GM12878 (cell line): ENCODE measurements around the gene METTL1. TPM values are rescaled to one million over a fixed set of nuclear protein-coding genes. Genes with fewer than 3 reads are reported as not detected.
A peak's percentile ranks its signal among the peaks of the same experiment; 100 is the strongest.

Experiments used
- ATAC-seq: fragments of 200-7000 bp; cut with Tn5 transposase; 3 replicates; pipeline ENCODE4 v1.9.1; 2020; ENCODE audit warnings: mild to moderate bottlenecking, moderate library complexity
- BruUV-seq: library from RNA; stranded (reverse); fragments of 400-500 nt; replicated peaks from 2 replicates; lab custom pipeline; 2021; lab: Mats Ljungman, UMichigan
- CTCF ChIA-PET: fragments of 300-600 bp; sonication (Branson Sonifier 250); formaldehyde crosslinking; extraction: SDS; loops from one replicate; lab custom pipeline; 2021; ENCODE audit warnings: inconsistent platforms; lab: Yijun Ruan, JAX
- POLR2A ChIA-PET: fragments of 350-600 bp; formaldehyde crosslinking; extraction: SDS; loops from one replicate; lab custom pipeline; 2021; ENCODE audit warnings: inconsistent platforms; lab: Charles Lee
- RAD21 ChIA-PET: fragments of 300-600 bp; sonication (Branson Sonifier 250); formaldehyde crosslinking; loops from one replicate; lab custom pipeline; 2023; ENCODE audit warnings: antibody characterized with exemption; ENCODE audit not compliant: unreplicated experiment; lab: Charles Lee
- SMC1A ChIA-PET: fragments of 300-600 bp; sonication (Branson Sonifier 250); formaldehyde crosslinking; loops from one replicate; lab custom pipeline; 2023; ENCODE audit not compliant: unreplicated experiment, uncharacterized antibody; lab: Charles Lee
- DNase-seq: peaks from one replicate; pipeline ENCODE4 v3.0.0-alpha.2; 2011; ENCODE audit warnings: low read depth, low spot score
- FAIRE-seq: peaks from 3 replicates; lab custom pipeline; 2011; peaks lifted over from hg19 to GRCh38; lab: Jason Lieb, UNC
- H2AFZ ChIP-seq: 2 replicates; pipeline ENCODE4 v1.6.0; 2011; ENCODE audit warnings: low read depth, low read length, control low read depth; ENCODE audit not compliant: control insufficient read depth
- H3K27ac ChIP-seq: 2 replicates; pipeline ENCODE4 v1.5.1; 2011; ENCODE audit warnings: control low read depth; ENCODE audit not compliant: control insufficient read depth, insufficient read depth
- H3K27me3 ChIP-seq, 2 experiments: replicated peaks in 1 of 2; 2 replicates each; pipeline versions ENCODE4 v1.6.0 to v1.6.1; 2011; ENCODE audit warnings: low read length in 1 of 2; ENCODE audit not compliant: control insufficient read depth in 2 of 2, insufficient read depth in 2 of 2
- H3K36me3 ChIP-seq, 2 experiments: 2 replicates each; pipeline ENCODE4 v1.5.1; 2011; ENCODE audit warnings: low read length in 1 of 2; ENCODE audit not compliant: control insufficient read depth in 2 of 2, insufficient read depth in 2 of 2
- H3K4me1 ChIP-seq: 2 replicates; pipeline ENCODE4 v1.6.1; 2011; ENCODE audit warnings: mild to moderate bottlenecking, low read length, moderate library complexity, mixed read lengths; ENCODE audit not compliant: control insufficient read depth, insufficient read depth
- H3K4me2 ChIP-seq: 2 replicates; pipeline ENCODE4 v1.6.0; 2011; ENCODE audit warnings: control low read depth; ENCODE audit not compliant: control insufficient read depth, insufficient read depth
- H3K4me3 ChIP-seq: fragments of 200-600 bp; sonication (generic); 2 replicates; pipeline ENCODE4 v1.5.1; 2016
- H3K79me2 ChIP-seq: 2 replicates; pipeline ENCODE4 v1.6.0; 2011; ENCODE audit warnings: low read length; ENCODE audit not compliant: control insufficient read depth, insufficient read depth
- H3K9ac ChIP-seq: 2 replicates; pipeline ENCODE4 v1.8.0; 2011; ENCODE audit warnings: low read length, control low read depth, mixed read lengths; ENCODE audit not compliant: control insufficient read depth, insufficient read depth
- H3K9me3 ChIP-seq: replicated peaks from 3 replicates; pipeline ENCODE4 v1.5.1; 2011; ENCODE audit warnings: mild to moderate bottlenecking, low read length; ENCODE audit not compliant: control insufficient read depth, insufficient read depth
- H4K20me1 ChIP-seq: 2 replicates; pipeline ENCODE4 v1.6.0; 2011; ENCODE audit not compliant: control insufficient read depth, insufficient read depth
- GABPA ChIP-seq: IDR thresholded peaks from 2 replicates; pipeline ENCODE4 v1.6.1; 2014; ENCODE audit warnings: antibody characterized with exemption, low read depth, mild to moderate bottlenecking, inconsistent platforms
- SMAD5 ChIP-seq: IDR thresholded peaks from 2 replicates; pipeline ENCODE4 v1.6.1; 2016; ENCODE audit warnings: antibody characterized with exemption, low read depth
- ZBED1 ChIP-seq: IDR thresholded peaks from 2 replicates; pipeline ENCODE4 v1.6.1; 2016; ENCODE audit warnings: borderline replicate concordance
- WGBS: methylation state at CpG from one replicate; pipeline ENCODE4 v1.1.6; 2016; ENCODE audit warnings: low lambda C conversion rate; ENCODE audit not compliant: insufficient replicate concordance, insufficient coverage; ENCODE audit errors: missing lambda C conversion rate; 5-methylcytosine and 5-hydroxymethylcytosine counted together
- in situ Hi-C: fragments of 300-500 bp; cut with MboI; formaldehyde crosslinking; loops from 9 replicates; pipeline ENCODE4 v1.14.3; 2018; ENCODE audit warnings: mixed read lengths
- intact Hi-C: fragments of 100-400 bp; cut with micrococcal nuclease; formaldehyde crosslinking; loops from one replicate; pipeline ENCODE4 v1.14.2; 2022; ENCODE audit not compliant: unreplicated experiment
- polyA plus RNA-seq, 11 experiments: library from polyadenylated mRNA; depleted of rRNA in 4 of 11; unstranded in 6 of 11; stranded (reverse) in 5 of 11; fragments of >200 nt; fragmentation: Nextera tagmentation in 4 of 11; fragmentation: Illumina TruSeq in 1 of 11; extraction: Ambion mirVana in 4 of 11; extraction: Trizol in 1 of 11; gene quantifications; 1 replicate in 1 of 11; 2 replicates in 10 of 11; pipeline versions ENCODE4 v1.2.1 to v1.2.3, GENCODE V29; 2011 to 2016; ENCODE audit warnings: inconsistent platforms in 2 of 11, missing spikeins in 2 of 11, low read depth in 1 of 11
- total RNA-seq, 4 experiments: library from RNA; depleted of rRNA in 3 of 4; stranded (reverse); fragments of >200 nt in 3 of 4; fragmentation: Illumina TruSeq in 1 of 4; extraction: Trizol in 1 of 4; gene quantifications; 2 replicates each; pipeline versions ENCODE4 v1.2.1 to v1.2.3, GENCODE V29; 2013 to 2021
- TF ChIP-seq, protein P1 (sequence below): fragments of 450-650 bp; IDR thresholded peaks from 2 replicates; pipeline ENCODE4 v1.6.1; 2017; ENCODE audit warnings: borderline replicate concordance

METTL1 gene
- total and polyA plus RNA-seq, 10 of the 15 experiments (the other 5 are each of a cell fraction or from before 2014, with no cell fraction given) = 11.3 to 44.3 (median 30.6) TPM

DNA sequence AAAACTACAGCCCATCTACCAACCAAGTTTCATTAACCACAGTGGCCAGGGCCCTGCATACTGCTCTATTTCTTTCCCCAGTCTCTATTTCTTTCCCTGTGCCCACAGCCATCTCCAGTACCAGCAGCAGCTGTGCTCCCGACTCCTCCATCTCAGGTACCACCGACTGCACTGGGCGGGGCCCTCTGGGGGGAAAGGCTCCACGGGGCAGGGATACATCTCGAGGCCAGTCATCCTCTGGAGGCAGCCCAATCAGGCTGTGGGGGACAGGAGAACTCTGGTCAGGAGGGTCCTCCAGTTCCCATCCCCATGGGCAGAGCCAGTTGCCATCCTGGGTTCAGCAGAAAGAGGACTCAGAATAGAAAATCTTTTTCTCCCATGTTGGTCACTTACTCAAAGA is 22.8 kb downstream of the METTL1 start:
- 98% methylated on average over 5 of the region's 5 CpGs for WGBS
- H3K27ac ChIP-seq = no peak overlapping the region
- TF ChIP-seq GABPA (no peak), SMAD5 (peak; percentile 29; the same call in 1 of the 2 replicates)
- TF ChIP-seq, all 136 proteins: peak for 1
- H3K4me1 ChIP-seq = peaks cover 24% of the 10 kb centered on the region
- H2AFZ ChIP-seq = no peak overlapping the region
- H3K79me2 ChIP-seq = peaks cover 37% of the 10 kb centered on the region
- H3K9ac ChIP-seq = no peak overlapping the region
- H4K20me1 ChIP-seq = no peaks in the 10 kb centered on the region
- no TSS peak for BruUV-seq
- H3K27me3 ChIP-seq = no peaks in the 10 kb centered on the region
- H3K36me3 ChIP-seq = peaks cover 6 to 7% of the 10 kb centered on the region in 2 experiments
- ChIA-PET CTCF (interaction anchor here (0.7 to 1.1 kb wide), 2 partner anchors 7 to 164 kb away, joined by 3 to 5 read pairs; no protein-coding TSS in a partner anchor), SMC1A (interaction anchor here (1.0 to 1.8 kb wide), 2 partner anchors 8 to 35 kb away, joined by 3 to 4 read pairs; no protein-coding TSS in a partner anchor), POLR2A (no interaction called here), RAD21 (no interaction called here)
- no peaks in the 10 kb centered on the region for H3K9me3 ChIP-seq
- ATAC-seq (no peak), DNase-seq (no peak), FAIRE-seq (no peak)
- no peak overlapping the region for H3K4me3 ChIP-seq
- intact Hi-C loops (no loop called here), in situ Hi-C loops (no loop called here)
- no peak overlapping the region for H3K4me2 ChIP-seq

DNA sequence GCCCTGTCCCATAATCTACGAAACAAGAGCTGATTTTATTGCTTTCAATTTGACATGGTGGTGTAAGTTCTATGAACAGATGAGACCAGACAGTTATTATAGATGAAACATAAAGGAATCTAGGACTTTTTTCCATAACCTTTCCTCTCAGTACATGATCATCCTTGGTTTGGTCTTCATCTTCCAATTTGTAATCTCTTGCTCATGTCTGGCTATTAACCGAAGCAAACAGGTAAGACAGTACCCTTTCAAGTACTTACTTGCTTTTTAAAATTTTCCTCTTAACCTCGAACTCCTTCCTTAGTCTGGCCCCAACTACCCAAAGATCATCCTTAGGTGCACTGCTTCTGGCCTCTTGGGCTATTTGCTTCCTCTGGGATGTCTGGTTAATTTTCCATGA is 25.9 kb downstream of the METTL1 start:
- ChIA-PET RAD21 (no interaction called here), POLR2A (interaction anchor here (0.5 to 3.0 kb wide), 2 partner anchors 10 to 25 kb away, joined by 3 to 19 read pairs; partner anchors contain the start of gene MARCHF9), SMC1A (interaction anchor here (2.4 kb wide), 1 partner anchor 10 kb away, joined by 14 read pairs; no protein-coding TSS in a partner anchor)
- no peaks in the 10 kb centered on the region for H4K20me1 ChIP-seq
- H3K4me1 ChIP-seq = peaks cover 21% of the 10 kb centered on the region
- 61% methylated on average over 3 of the region's 3 CpGs for WGBS
- peak overlapping the region; percentile 91 for H3K4me3 ChIP-seq
- H2AFZ ChIP-seq = no peak overlapping the region
- no TSS peak for BruUV-seq
- H3K9me3 ChIP-seq = no peaks in the 10 kb centered on the region
- FAIRE-seq (no peak), DNase-seq (no peak)
- H3K27me3 ChIP-seq = no peaks in the 10 kb centered on the region
- peaks cover 34% of the 10 kb centered on the region for H3K79me2 ChIP-seq
- peak overlapping the region; percentile 84 for H3K4me2 ChIP-seq
- in situ Hi-C loops (no loop called here), intact Hi-C loops (no loop called here)
- TF ChIP-seq, protein P1, sequence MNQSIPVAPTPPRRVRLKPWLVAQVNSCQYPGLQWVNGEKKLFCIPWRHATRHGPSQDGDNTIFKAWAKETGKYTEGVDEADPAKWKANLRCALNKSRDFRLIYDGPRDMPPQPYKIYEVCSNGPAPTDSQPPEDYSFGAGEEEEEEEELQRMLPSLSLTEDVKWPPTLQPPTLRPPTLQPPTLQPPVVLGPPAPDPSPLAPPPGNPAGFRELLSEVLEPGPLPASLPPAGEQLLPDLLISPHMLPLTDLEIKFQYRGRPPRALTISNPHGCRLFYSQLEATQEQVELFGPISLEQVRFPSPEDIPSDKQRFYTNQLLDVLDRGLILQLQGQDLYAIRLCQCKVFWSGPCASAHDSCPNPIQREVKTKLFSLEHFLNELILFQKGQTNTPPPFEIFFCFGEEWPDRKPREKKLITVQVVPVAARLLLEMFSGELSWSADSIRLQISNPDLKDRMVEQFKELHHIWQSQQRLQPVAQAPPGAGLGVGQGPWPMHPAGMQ = no peak
- TF ChIP-seq ZBED1 = 0 out of 2 replicates have a peak, but pooled peaks have one; percentile 8
- TF ChIP-seq, all 136 proteins: peak for 1
- peak overlapping the region; percentile 93; the same call in 1 of the 2 replicates for H3K9ac ChIP-seq
- H3K27ac ChIP-seq = no peak overlapping the region
- ATAC-seq = no peak
- H3K36me3 ChIP-seq = peaks cover 6 to 7% of the 10 kb centered on the region in 2 experiments
- CTCF ChIA-PET = interaction anchor here (1.1 to 2.9 kb wide), 2 partner anchors 10 to 170 kb away, joined by 3 to 28 read pairs; no protein-coding TSS in a partner anchor
